Medulla oblongata (tissue), 1 donor: Measurements from ENCODE around the gene ZDHHC3.
"Not testable (repeated sequence)": the region's sequence is repeated elsewhere in the genome, so short reads cannot be mapped to it uniquely, and the experiment has no call there.

Experiments used
- DNase-seq: peaks from one replicate; pipeline ENCODE4 v3.0.0-alpha.2; 2015; ENCODE audit errors: extremely low spot score

Gene ZDHHC3

GRCh38 chr3:44995142-44995770 is 19.3 kb upstream of the ZDHHC3 start:
- peak; percentile 51 for DNase-seq

GRCh38 chr3:44993471-44994205 is 17.7 kb upstream of the ZDHHC3 start:
- DNase-seq: no peak

GRCh38 chr3:44992555-44993470 is 16.8 kb upstream of the ZDHHC3 start:
- DNase-seq: no peak

GRCh38 chr3:44991326-44991725 is 15.4 kb upstream of the ZDHHC3 start:
- DNase-seq: no peak

- DNase-seq: peak; percentile 19
Measured at GRCh38 chr3:44989636-44990373, 13.8 kb upstream of the ZDHHC3 start.

- no peak for DNase-seq
Measured at GRCh38 chr3:44989141-44989540, 13.2 kb upstream of the ZDHHC3 start.

- DNase-seq: no peak
Measured at GRCh38 chr3:44988073-44988472, 12.1 kb upstream of the ZDHHC3 start.

GRCh38 chr3:44987332-44987731 is 11.4 kb upstream of the ZDHHC3 start:
- no peak for DNase-seq

GRCh38 chr3:44986330-44986729 is 10.4 kb upstream of the ZDHHC3 start:
- not testable (repeated sequence) for DNase-seq

- DNase-seq: no peak
Measured at GRCh38 chr3:44984335-44984734, 8.4 kb upstream of the ZDHHC3 start.

- no peak for DNase-seq
Measured at GRCh38 chr3:44983484-44983941, 7.5 kb upstream of the ZDHHC3 start.

GRCh38 chr3:44982817-44983216 is 6.8 kb upstream of the ZDHHC3 start:
- DNase-seq: no peak

- DNase-seq: no peak
Measured at GRCh38 chr3:44981751-44982150, 5.8 kb upstream of the ZDHHC3 start.

GRCh38 chr3:44981220-44981619 is 5.2 kb upstream of the ZDHHC3 start:
- DNase-seq: no peak

GRCh38 chr3:44974416-44974815 is 1.6 kb downstream of the ZDHHC3 start:
- no peak for DNase-seq

- DNase-seq: no peak
Measured at GRCh38 chr3:44970926-44971490, 5.0 kb downstream of the ZDHHC3 start.

- no peak for DNase-seq
Measured at GRCh38 chr3:44969828-44970179, 6.2 kb downstream of the ZDHHC3 start.

- DNase-seq: peak; percentile 20
Measured at GRCh38 chr3:44969154-44969827, 6.7 kb downstream of the ZDHHC3 start.

- DNase-seq: no peak
Measured at GRCh38 chr3:44968447-44968858, 7.5 kb downstream of the ZDHHC3 start.

GRCh38 chr3:44966795-44967278 is 9.1 kb downstream of the ZDHHC3 start:
- DNase-seq: no peak

GRCh38 chr3:44965165-44965564 is 10.8 kb downstream of the ZDHHC3 start:
- DNase-seq: no peak
